ENCODE results near the gene ERFE. TPM values are rescaled to one million over a fixed set of nuclear protein-coding genes. Genes with fewer than 3 reads are reported as not detected.

Gene ERFE
- total and polyA plus RNA-seq, 2 donors (not counting 3 experiments of a cell fraction or from before 2014, with no cell fraction given) = 0.65 to 1.2 TPM

DNA sequence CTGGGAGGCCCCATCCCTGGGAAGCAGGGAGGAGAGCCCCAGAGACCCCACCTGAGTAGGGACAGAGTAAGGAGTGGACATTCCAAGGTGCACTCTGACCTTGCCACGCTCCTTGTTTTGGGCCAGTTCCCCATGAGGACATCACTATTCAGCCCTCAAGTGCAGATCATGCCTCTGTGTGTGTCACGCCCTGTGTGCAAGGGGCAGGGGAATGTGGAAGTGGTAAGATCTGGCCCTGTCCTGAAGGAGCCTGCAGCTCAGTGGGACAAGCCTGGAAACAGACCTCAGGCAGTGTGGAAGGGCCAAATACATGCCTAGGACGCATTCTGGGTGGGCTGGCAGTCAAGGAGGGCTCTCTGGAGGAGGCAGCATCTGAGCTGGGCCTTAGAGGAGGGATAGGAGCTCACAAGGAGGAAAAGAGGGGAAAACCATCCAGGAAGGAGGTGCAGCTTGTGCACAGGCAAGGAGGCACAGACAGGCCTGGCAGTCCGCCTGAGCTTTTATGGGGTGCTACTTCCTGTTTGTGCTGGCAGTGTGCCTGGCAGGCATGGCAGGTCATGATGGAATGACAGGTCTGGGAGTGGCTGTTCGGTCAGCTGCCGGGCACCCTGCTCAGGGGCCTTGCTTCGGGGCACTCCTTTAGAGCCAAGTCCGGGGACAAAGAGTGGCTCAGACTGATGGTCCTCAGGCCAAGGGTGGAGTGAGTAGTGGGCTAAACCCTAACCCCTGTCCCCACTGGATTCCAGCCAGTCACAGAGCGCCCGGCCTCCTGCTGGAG, 17.0 kb upstream of the ERFE start:
- no peak overlapping the region for H3K4me2 ChIP-seq (ENCODE audit: insufficient read depth, low read length)
- no peak overlapping the region for H3K27ac ChIP-seq (ENCODE audit: insufficient read depth, low read depth, low read length)
- H3K9me3 ChIP-seq (replicated peaks; ENCODE audit: control insufficient read depth, insufficient read depth, low read length) = no peaks in the 10 kb centered on the region
- H3K9ac ChIP-seq (replicated peaks; ENCODE audit: extremely low read depth, insufficient read depth, low read length) = no peak overlapping the region
- H3K4me3 ChIP-seq (replicated peaks in 1 of 3; ENCODE audit: insufficient read depth in 1 of 3, low read depth in 1 of 3, low read length in 3 of 3) = no peak overlapping the region
- no peak overlapping the region for H2AFZ ChIP-seq (ENCODE audit: low read depth, low read length)
- H3K79me2 ChIP-seq (ENCODE audit: control insufficient read depth, insufficient read depth, low read length) = no peaks in the 10 kb centered on the region
- no peak for FAIRE-seq
- intact Hi-C loops (cut with micrococcal nuclease) (loop anchor here (2.0 kb wide), 1 partner anchor 33 kb away; no protein-coding TSS in a partner anchor), dilution Hi-C loops (cut with MboI; ENCODE audit: extremely low pct_ligation_motif_present, low sequenced_read_pairs) (no loop called here)
- H3K36me3 ChIP-seq (ENCODE audit: control insufficient read depth in 2 of 2, extremely low read depth in 1 of 2, insufficient read depth in 2 of 2, low read length in 2 of 2) = no peaks in the 10 kb centered on the region
- no peak for TF ChIP-seq POLR2A (IDR thresholded peaks at IDR 0.05; ENCODE audit: low read depth, low read length)
- no peak for TF ChIP-seq FOS (IDR thresholded peaks at IDR 0.05; ENCODE audit: borderline replicate concordance, insufficient read depth, low read length)
- no peak for TF ChIP-seq JUN (IDR thresholded peaks at IDR 0.05; ENCODE audit: borderline replicate concordance, insufficient read depth, insufficient read length, low read depth)
- TF ChIP-seq POLR2AphosphoS5 (IDR thresholded peaks at IDR 0.05; ENCODE audit: insufficient read depth, low read depth, low read length) = no peak
- TF ChIP-seq GATA2 (IDR thresholded peaks at IDR 0.05; ENCODE audit: insufficient read depth, insufficient read length, low read depth, low read length) = no peak
- no peak for TF ChIP-seq MYC (IDR thresholded peaks at IDR 0.05; ENCODE audit: low read depth, low read length)
- TF ChIP-seq EZH2 (IDR thresholded peaks at IDR 0.05; ENCODE audit: borderline replicate concordance, low read depth, low read length, severe bottlenecking) = no peak
- TF ChIP-seq MAX (IDR thresholded peaks at IDR 0.05; ENCODE audit: insufficient read depth, insufficient read length) = no peak
- TF ChIP-seq, protein P1, sequence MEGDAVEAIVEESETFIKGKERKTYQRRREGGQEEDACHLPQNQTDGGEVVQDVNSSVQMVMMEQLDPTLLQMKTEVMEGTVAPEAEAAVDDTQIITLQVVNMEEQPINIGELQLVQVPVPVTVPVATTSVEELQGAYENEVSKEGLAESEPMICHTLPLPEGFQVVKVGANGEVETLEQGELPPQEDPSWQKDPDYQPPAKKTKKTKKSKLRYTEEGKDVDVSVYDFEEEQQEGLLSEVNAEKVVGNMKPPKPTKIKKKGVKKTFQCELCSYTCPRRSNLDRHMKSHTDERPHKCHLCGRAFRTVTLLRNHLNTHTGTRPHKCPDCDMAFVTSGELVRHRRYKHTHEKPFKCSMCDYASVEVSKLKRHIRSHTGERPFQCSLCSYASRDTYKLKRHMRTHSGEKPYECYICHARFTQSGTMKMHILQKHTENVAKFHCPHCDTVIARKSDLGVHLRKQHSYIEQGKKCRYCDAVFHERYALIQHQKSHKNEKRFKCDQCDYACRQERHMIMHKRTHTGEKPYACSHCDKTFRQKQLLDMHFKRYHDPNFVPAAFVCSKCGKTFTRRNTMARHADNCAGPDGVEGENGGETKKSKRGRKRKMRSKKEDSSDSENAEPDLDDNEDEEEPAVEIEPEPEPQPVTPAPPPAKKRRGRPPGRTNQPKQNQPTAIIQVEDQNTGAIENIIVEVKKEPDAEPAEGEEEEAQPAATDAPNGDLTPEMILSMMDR (IDR thresholded peaks at IDR 0.05; ENCODE audit: extremely low read depth in 1 of 2, insufficient read depth in 1 of 2, low read depth in 1 of 2, low read length in 2 of 2) = no peak
- peak; percentile 16 for DNase-seq (ENCODE audit: low read depth, low spot score)
- BruUV-seq (replicated peaks) = no TSS peak
- ChIA-PET CTCF (no interaction called here), POLR2A (no interaction called here)
- no peaks in the 10 kb centered on the region for H3K9me1 ChIP-seq (replicated peaks; ENCODE audit: control insufficient read depth, extremely low read depth, insufficient read depth, low read length)
- H4K20me1 ChIP-seq (replicated peaks; ENCODE audit: control insufficient read depth, extremely low read depth, insufficient read depth, low read length) = no peaks in the 10 kb centered on the region
- no peaks in the 10 kb centered on the region for H3K4me1 ChIP-seq (ENCODE audit: control insufficient read depth, extremely low read depth, insufficient read depth, low read length)
- H3K27me3 ChIP-seq (ENCODE audit: control insufficient read depth in 2 of 2, insufficient read depth in 2 of 2, low read length in 2 of 2) = no peaks in the 10 kb centered on the region

Measured in endothelial cell of umbilical vein (primary cell).